GM12892 (cell line): ENCODE measurements around the gene CTSF. TPM values are rescaled to one million over a fixed set of nuclear protein-coding genes. Genes with fewer than 3 reads are reported as not detected.
"Not testable (repeated sequence)": the region's sequence is repeated elsewhere in the genome, so short reads cannot be mapped to it uniquely, and the experiment has no call there.

Experiments
- DNase-seq: peaks from one replicate; pipeline ENCODE4 v3.0.0; 2011; ENCODE audit not compliant: insufficient read length
- FAIRE-seq: peaks from 2 replicates; lab custom pipeline; 2011; peaks lifted over from hg19 to GRCh38; lab: Jason Lieb, UNC
- POLR2A ChIP-seq: IDR thresholded peaks from 2 replicates; pipeline ENCODE4 v1.6.1; 2011; ENCODE audit warnings: low read depth, low read length, control low read depth
- POLR2AphosphoS5 ChIP-seq: IDR thresholded peaks from 2 replicates; pipeline ENCODE4 v1.6.1; 2011; ENCODE audit warnings: low read depth, low read length, control low read depth
- TAF1 ChIP-seq: IDR thresholded peaks from 2 replicates; pipeline ENCODE4 v1.6.1; 2011; ENCODE audit warnings: low read depth, mild to moderate bottlenecking, control low read depth, low read length, borderline replicate concordance
- polyA plus RNA-seq: library from polyadenylated mRNA; unstranded; fragments of >200 nt; gene quantifications from one replicate; pipeline ENCODE4 v1.2.1, GENCODE V29; 2012; ENCODE audit warnings: missing spikeins, inconsistent platforms; ENCODE audit not compliant: missing spikeins

Gene CTSF
- 0.49 TPM for polyA plus RNA-seq

- peak; percentile 78 for DNase-seq
These were observed at the start of gene CTSF for GRCh38 chr11:66568124-66568916. Gene CTSF (minus strand): TSS chr11:66568606. CDS start chr11:66568486, 120 bp downstream.

GRCh38 chr11:66617155-66617834 lies 48.9 kb upstream of the CTSF start:
- TF ChIP-seq POLR2A: no peak
- TF ChIP-seq POLR2AphosphoS5: no peak
- no peak for TF ChIP-seq TAF1
- DNase-seq (no peak), FAIRE-seq (no peak)

More at GRCh38 chr11:66568124-66568916, at the start of gene CTSF:
- FAIRE-seq: peak; percentile 78
- TF ChIP-seq TAF1: no peak
- no peak for TF ChIP-seq POLR2AphosphoS5
- TF ChIP-seq POLR2A: no peak

- DNase-seq: peak; percentile 99
- peak; percentile 93 for TF ChIP-seq TAF1
- peak; percentile 98 for TF ChIP-seq POLR2A
- TF ChIP-seq POLR2AphosphoS5: peak; percentile 99
- FAIRE-seq: peak; percentile 98
These were observed 48.2 kb upstream of the CTSF start, which contains the start of gene RBM14 for GRCh38 chr11:66616379-66617154. Gene RBM14 (plus strand): TSS chr11:66616630. CDS start chr11:66616721, 91 bp downstream.

- no peak for DNase-seq
- TF ChIP-seq TAF1 (no peak), POLR2AphosphoS5 (no peak), POLR2A (no peak)
- FAIRE-seq: no peak
These were observed 45.7 kb upstream of the CTSF start for GRCh38 chr11:66614073-66614472.

- FAIRE-seq (no peak), DNase-seq (no peak)
- TF ChIP-seq TAF1 (no peak), POLR2A (no peak), POLR2AphosphoS5 (no peak)
These were observed 44.1 kb upstream of the CTSF start for GRCh38 chr11:66612458-66612857.

GRCh38 chr11:66609721-66610617 lies 41.6 kb upstream of the CTSF start:
- FAIRE-seq: peak; percentile 14
- TF ChIP-seq POLR2A: no peak
- no peak for TF ChIP-seq TAF1
- no peak for TF ChIP-seq POLR2AphosphoS5
- DNase-seq: no peak

- FAIRE-seq: no peak
- TF ChIP-seq TAF1: no peak
- no peak for TF ChIP-seq POLR2AphosphoS5
- no peak for TF ChIP-seq POLR2A
- no peak for DNase-seq
These were observed 38.9 kb upstream of the CTSF start for GRCh38 chr11:66607126-66607834.

GRCh38 chr11:66606608-66607007 lies 38.2 kb upstream of the CTSF start:
- not testable (repeated sequence) for DNase-seq, FAIRE-seq

GRCh38 chr11:66604155-66604554 lies 35.7 kb upstream of the CTSF start:
- FAIRE-seq (no peak), DNase-seq (no peak)
- no peak for TF ChIP-seq POLR2A
- no peak for TF ChIP-seq TAF1
- no peak for TF ChIP-seq POLR2AphosphoS5

GRCh38 chr11:66603072-66603471 lies 34.7 kb upstream of the CTSF start:
- FAIRE-seq (no peak), DNase-seq (no peak)
- no peak for TF ChIP-seq POLR2A
- no peak for TF ChIP-seq POLR2AphosphoS5
- TF ChIP-seq TAF1: no peak
